CD8-positive, alpha-beta memory T cell (primary cell): ENCODE results near the gene RIOX2. TPM values are rescaled to one million over a fixed set of nuclear protein-coding genes. Genes with fewer than 3 reads are reported as not detected.

Source experiments
- CTCF ChIA-PET: fragments of 350-600 bp; sonication (Branson Sonifier 250); formaldehyde crosslinking; loops from one replicate; lab custom pipeline; 2021; ENCODE audit warnings: antibody characterized with exemption; lab: Charles Lee
- POLR2A ChIA-PET: fragments of 350-600 bp; sonication (Branson Sonifier 250); formaldehyde crosslinking; loops from one replicate; lab custom pipeline; 2021; ENCODE audit warnings: antibody characterized with exemption; lab: Charles Lee
- DNase-seq, 5 donors: peaks; one replicate each; pipeline versions ENCODE4 v3.0.0 to v3.0.0-alpha.2; 2020 to 2022; ENCODE audit warnings: mixed read lengths in 1 of 5
- H3K27ac ChIP-seq: one replicate; pipeline ENCODE4 v1.7.0; 2013; ENCODE audit warnings: low read depth, mild to moderate bottlenecking, low read length, moderate library complexity
- H3K27me3 ChIP-seq: 2 replicates; pipeline ENCODE4 v1.7.0; 2013; ENCODE audit warnings: low read length, mild to moderate bottlenecking; ENCODE audit not compliant: insufficient read depth, poor library complexity, severe bottlenecking
- H3K36me3 ChIP-seq: 2 replicates; pipeline ENCODE4 v1.7.0; 2013; ENCODE audit warnings: mild to moderate bottlenecking, low read length, moderate library complexity; ENCODE audit not compliant: insufficient read depth
- H3K4me1 ChIP-seq: 2 replicates; pipeline ENCODE4 v1.7.0; 2013; ENCODE audit warnings: mild to moderate bottlenecking, low read length, moderate library complexity; ENCODE audit not compliant: insufficient read depth
- H3K4me3 ChIP-seq: 2 replicates; pipeline ENCODE4 v1.7.0; 2013; ENCODE audit warnings: mild to moderate bottlenecking, low read length
- H3K9me3 ChIP-seq: 2 replicates; pipeline ENCODE4 v1.7.0; 2013; ENCODE audit warnings: mild to moderate bottlenecking, low read length
- H3K27ac Mint-ChIP-seq, 8 donors: one replicate each; pipeline ENCODE4 v1.8.0; 2020 to 2021; ENCODE audit warnings: mixed read lengths in 8 of 8, mild to moderate bottlenecking in 6 of 8, inconsistent platforms in 3 of 8, moderate library complexity in 3 of 8
- H3K27me3 Mint-ChIP-seq, 2 donors: one replicate each; pipeline ENCODE4 v1.8.0; 2020 to 2021; ENCODE audit warnings: mixed read lengths in 2 of 2, mild to moderate bottlenecking in 1 of 2, moderate library complexity in 1 of 2
- H3K36me3 Mint-ChIP-seq, 3 donors: one replicate each; pipeline ENCODE4 v1.8.0; 2020 to 2021; ENCODE audit warnings: mixed read lengths in 3 of 3, inconsistent platforms in 1 of 3, mild to moderate bottlenecking in 1 of 3
- H3K4me1 Mint-ChIP-seq, 3 donors: one replicate each; pipeline ENCODE4 v1.8.0; 2020 to 2021; ENCODE audit warnings: mixed read lengths in 3 of 3, inconsistent platforms in 1 of 3, mild to moderate bottlenecking in 1 of 3
- H3K4me3 Mint-ChIP-seq, 7 donors: one replicate each; pipeline ENCODE4 v1.8.0; 2020 to 2021; ENCODE audit warnings: mixed read lengths in 7 of 7, mild to moderate bottlenecking in 6 of 7, moderate library complexity in 4 of 7, inconsistent platforms in 2 of 7
- H3K9me3 Mint-ChIP-seq, 5 donors: one replicate each; pipeline ENCODE4 v1.8.0; 2020 to 2022; ENCODE audit warnings: mixed read lengths in 5 of 5, mild to moderate bottlenecking in 3 of 5, moderate library complexity in 2 of 5, inconsistent platforms in 1 of 5
- polyA plus RNA-seq: library from polyadenylated mRNA; unstranded; fragments of 300-500 nt; fragmentation: Illumina TruSeq; gene quantifications from one replicate; pipeline ENCODE4 v1.2.3, GENCODE V29; 2021
- total RNA-seq, 2 experiments: library from RNA; stranded (reverse); gene quantifications; one replicate each; pipeline ENCODE4 v1.2.3, GENCODE V29; 2021

RIOX2 gene
- total and polyA plus RNA-seq, 3 experiments from 2014 or later: 28.8 to 58.3 (median 57.6) TPM

- H3K4me3 ChIP-seq: no peak overlapping the region
- no peak overlapping the region for H3K27ac ChIP-seq
- peaks cover 14 to 19% (median 17%) of the 10 kb centered on the region in 3 donors for H3K4me1 Mint-ChIP-seq
- H3K27ac Mint-ChIP-seq: no peak overlapping the region
- ChIA-PET CTCF (no interaction called here), POLR2A (no interaction called here)
- no peaks in the 10 kb centered on the region for H3K27me3 ChIP-seq
- no peak overlapping the region for H3K4me3 Mint-ChIP-seq
- DNase-seq: no peak
- H3K36me3 ChIP-seq: no peaks in the 10 kb centered on the region
- H3K36me3 Mint-ChIP-seq: no peaks in the 10 kb centered on the region
- peaks cover 4 to 9% of the 10 kb centered on the region in 2 donors for H3K27me3 Mint-ChIP-seq
- no peaks in the 10 kb centered on the region for H3K9me3 Mint-ChIP-seq
- H3K4me1 ChIP-seq: peaks cover 18% of the 10 kb centered on the region
- H3K9me3 ChIP-seq: no peaks in the 10 kb centered on the region
Observed at GRCh38 chr3:97987306-97987705, 15.1 kb upstream of the RIOX2 start.

GRCh38 chr3:97983933-97984491 lies 11.8 kb upstream of the RIOX2 start:
- Mint-ChIP-seq H3K36me3 (no peaks in the 10 kb centered on the region), H3K27me3 (peaks cover 4 to 9% of the 10 kb centered on the region in 2 donors), H3K4me1 (no peaks in the 10 kb centered on the region), H3K9me3 (no peaks in the 10 kb centered on the region), H3K4me3 (no peak overlapping the region), H3K27ac (no peak overlapping the region)
- no peak for DNase-seq
- ChIA-PET CTCF (interaction anchor here (0.9 to 1.1 kb wide), 2 partner anchors 10 to 39 kb away, joined by 3 to 4 read pairs; no protein-coding TSS in a partner anchor), POLR2A (no interaction called here)
- Histone ChIP-seq H3K27ac (no peak overlapping the region), H3K4me3 (no peak overlapping the region), H3K36me3 (no peaks in the 10 kb centered on the region), H3K9me3 (no peaks in the 10 kb centered on the region), H3K4me1 (no peaks in the 10 kb centered on the region), H3K27me3 (no peaks in the 10 kb centered on the region)

DNA sequence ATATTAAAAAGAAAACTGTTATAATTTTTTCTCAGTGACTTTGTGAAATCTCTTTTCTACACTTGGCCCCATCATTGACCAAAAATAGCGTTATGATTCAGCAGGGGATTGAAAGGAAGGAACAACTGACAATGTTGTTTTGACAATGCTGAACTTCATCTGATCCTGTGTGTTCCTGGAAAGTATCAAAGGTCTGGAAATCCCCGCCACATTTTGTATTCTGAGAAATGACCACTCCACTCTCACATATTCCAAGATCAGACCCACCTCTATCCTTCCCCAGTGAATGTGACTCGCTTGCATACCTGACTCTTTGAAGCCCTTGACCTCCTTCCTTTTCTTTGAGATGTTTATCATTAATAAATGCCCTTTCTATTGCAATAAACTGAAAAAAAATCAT lies 9.7 kb upstream of the RIOX2 start:
- ChIA-PET POLR2A (no interaction called here), CTCF (no interaction called here)
- no peaks in the 10 kb centered on the region for H3K4me1 ChIP-seq
- H3K4me3 Mint-ChIP-seq: no peak overlapping the region
- H3K4me1 Mint-ChIP-seq: no peaks in the 10 kb centered on the region
- H3K36me3 ChIP-seq: no peaks in the 10 kb centered on the region
- H3K27me3 Mint-ChIP-seq: peaks cover 5 to 9% of the 10 kb centered on the region in 2 donors
- DNase-seq: no peak
- H3K27ac Mint-ChIP-seq: no peak overlapping the region
- H3K9me3 Mint-ChIP-seq: no peaks in the 10 kb centered on the region
- no peak overlapping the region for H3K27ac ChIP-seq
- H3K4me3 ChIP-seq: no peak overlapping the region
- H3K36me3 Mint-ChIP-seq: no peaks in the 10 kb centered on the region
- H3K9me3 ChIP-seq: no peaks in the 10 kb centered on the region
- H3K27me3 ChIP-seq: no peaks in the 10 kb centered on the region

- no peaks in the 10 kb centered on the region for H3K36me3 Mint-ChIP-seq
- no peaks in the 10 kb centered on the region for H3K9me3 Mint-ChIP-seq
- H3K27ac ChIP-seq: no peak overlapping the region
- H3K27ac Mint-ChIP-seq: no peak overlapping the region
- ChIA-PET CTCF (no interaction called here), POLR2A (no interaction called here)
- no peak overlapping the region for H3K4me3 ChIP-seq
- H3K4me1 ChIP-seq: no peaks in the 10 kb centered on the region
- H3K27me3 ChIP-seq: no peaks in the 10 kb centered on the region
- H3K4me3 Mint-ChIP-seq: no peak overlapping the region
- no peaks in the 10 kb centered on the region for H3K36me3 ChIP-seq
- peaks cover 0 to 3% of the 10 kb centered on the region in 2 donors for H3K27me3 Mint-ChIP-seq
- H3K9me3 ChIP-seq: no peaks in the 10 kb centered on the region
- no peak for DNase-seq
- H3K4me1 Mint-ChIP-seq: peaks cover 0 to 5% (median 1%) of the 10 kb centered on the region in 3 donors
Observed at GRCh38 chr3:97979610-97980009, 7.4 kb upstream of the RIOX2 start.

DNA sequence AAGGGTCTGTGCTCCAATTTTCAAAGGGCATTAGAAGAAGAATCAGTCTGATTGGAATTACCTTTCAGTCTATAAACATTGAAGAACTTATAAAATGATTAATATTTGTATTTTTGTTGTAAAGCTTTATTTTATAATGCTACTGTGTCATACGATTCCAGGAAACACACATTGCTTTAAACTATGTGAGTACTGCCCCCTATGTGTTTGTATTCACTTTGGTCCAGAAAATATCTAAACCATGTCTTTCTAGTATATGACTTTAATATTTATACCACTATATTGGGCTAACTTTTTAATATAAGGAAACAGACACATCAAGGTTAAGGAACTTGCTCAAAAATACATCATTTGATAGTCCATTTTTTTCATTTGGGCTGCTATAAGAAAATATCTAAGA lies 3.2 kb upstream of the RIOX2 start:
- peaks cover 0 to 2% (median 0%) of the 10 kb centered on the region in 3 donors for H3K36me3 Mint-ChIP-seq
- ChIA-PET CTCF (interaction anchor here (0.7 kb wide), 1 partner anchor 17 kb away, joined by 3 read pairs; no protein-coding TSS in a partner anchor), POLR2A (no interaction called here)
- Histone ChIP-seq H3K27ac (no peak overlapping the region), H3K27me3 (no peaks in the 10 kb centered on the region), H3K9me3 (no peaks in the 10 kb centered on the region), H3K4me1 (peaks cover 19% of the 10 kb centered on the region), H3K36me3 (no peaks in the 10 kb centered on the region), H3K4me3 (no peak overlapping the region)
- H3K27ac Mint-ChIP-seq: no peak overlapping the region
- peaks cover 19 to 28% (median 22%) of the 10 kb centered on the region in 3 donors for H3K4me1 Mint-ChIP-seq
- peaks cover 0 to 2% of the 10 kb centered on the region in 2 donors for H3K27me3 Mint-ChIP-seq
- peak overlapping the region in 1 of 7 donors; percentile 73 for H3K4me3 Mint-ChIP-seq
- no peaks in the 10 kb centered on the region for H3K9me3 Mint-ChIP-seq
- DNase-seq: no peak

DNA sequence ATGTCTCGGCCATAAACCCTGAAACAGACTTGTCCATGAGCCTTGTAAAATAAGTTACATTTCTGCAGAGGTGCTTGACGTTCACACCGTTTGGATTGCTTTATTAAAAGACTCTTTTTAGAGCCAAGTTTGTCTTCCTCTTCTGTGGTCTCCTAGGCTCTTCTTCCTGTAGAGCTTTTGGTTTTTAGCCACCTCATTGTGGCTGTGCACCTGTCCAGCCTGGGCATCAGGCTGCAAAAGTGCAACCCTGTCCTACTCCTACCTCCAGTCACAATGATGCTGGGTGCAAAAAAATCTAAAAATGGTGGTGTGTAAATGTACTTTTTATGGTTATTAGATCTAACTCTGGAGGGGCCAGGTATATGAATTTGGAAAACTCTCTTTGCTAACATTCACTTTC lies 2.8 kb upstream of the RIOX2 start:
- H3K27ac Mint-ChIP-seq: no peak overlapping the region
- peaks cover 24 to 33% (median 27%) of the 10 kb centered on the region in 3 donors for H3K4me1 Mint-ChIP-seq
- H3K4me3 Mint-ChIP-seq: peak overlapping the region in 1 of 7 donors; percentile 73
- Histone ChIP-seq H3K27me3 (no peaks in the 10 kb centered on the region), H3K27ac (no peak overlapping the region), H3K36me3 (no peaks in the 10 kb centered on the region), H3K4me1 (peaks cover 20% of the 10 kb centered on the region), H3K9me3 (no peaks in the 10 kb centered on the region), H3K4me3 (no peak overlapping the region)
- H3K9me3 Mint-ChIP-seq: no peaks in the 10 kb centered on the region
- DNase-seq: no peak
- ChIA-PET POLR2A (no interaction called here), CTCF (interaction anchor here (0.7 kb wide), 1 partner anchor 18 kb away, joined by 3 read pairs; no protein-coding TSS in a partner anchor)
- H3K36me3 Mint-ChIP-seq: peaks cover 0 to 2% (median 0%) of the 10 kb centered on the region in 3 donors
- H3K27me3 Mint-ChIP-seq: peaks cover 0 to 2% of the 10 kb centered on the region in 2 donors

DNA sequence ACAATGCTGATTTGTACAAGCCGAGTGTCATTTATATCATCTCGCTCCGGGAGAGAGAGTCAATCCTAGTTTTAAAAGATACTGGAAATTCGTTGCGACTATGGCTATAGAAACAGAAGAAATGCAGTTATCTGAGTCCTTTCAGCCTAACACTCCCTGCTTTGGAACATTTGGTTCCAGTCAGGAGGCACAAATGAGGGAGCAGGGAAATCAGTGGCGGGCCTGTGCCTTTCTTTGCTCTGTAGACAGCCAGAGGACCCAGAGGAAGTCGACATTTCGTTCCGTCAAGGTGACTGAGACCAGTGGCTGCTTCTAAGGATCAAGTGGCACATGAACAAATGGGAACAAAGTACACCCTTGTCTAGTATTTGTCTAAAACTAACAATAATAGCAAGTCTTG lies 745 bp upstream of the RIOX2 start:
- Mint-ChIP-seq H3K9me3 (no peaks in the 10 kb centered on the region), H3K4me3 (peak overlapping the region; percentile 56 to 88 (median 73)), H3K36me3 (peaks cover 0 to 2% (median 0%) of the 10 kb centered on the region in 3 donors), H3K4me1 (peaks cover 43 to 53% (median 44%) of the 10 kb centered on the region in 3 donors), H3K27ac (peak overlapping the region in 7 of 8 donors; percentile 34 to 82 (median 51)), H3K27me3 (peaks cover 0 to 2% of the 10 kb centered on the region in 2 donors)
- Histone ChIP-seq H3K4me3 (no peak overlapping the region), H3K9me3 (no peaks in the 10 kb centered on the region), H3K4me1 (peaks cover 20% of the 10 kb centered on the region), H3K36me3 (no peaks in the 10 kb centered on the region), H3K27me3 (no peaks in the 10 kb centered on the region), H3K27ac (no peak overlapping the region)
- ChIA-PET POLR2A (no interaction called here), CTCF (no interaction called here)
- no peak for DNase-seq

- peak overlapping the region; percentile 83 to 97 (median 94) for H3K4me3 Mint-ChIP-seq
- ChIA-PET POLR2A (interaction anchor here (1.4 kb wide), 1 partner anchor 149 kb away, joined by 4 read pairs; the partner anchor contains the start of gene CRYBG3), CTCF (interaction anchor here (0.5 to 1.3 kb wide), 7 partner anchors 12 to 931 kb away, joined by 3 to 7 read pairs (median 3); partner anchors contain the start of gene DCBLD2)
- H3K36me3 Mint-ChIP-seq: peaks cover 0 to 20% (median 5%) of the 10 kb centered on the region in 3 donors
- H3K4me3 ChIP-seq: peak overlapping the region; percentile 27
- H3K27me3 Mint-ChIP-seq: no peaks in the 10 kb centered on the region
- H3K4me1 ChIP-seq: peaks cover 20% of the 10 kb centered on the region
- H3K27ac Mint-ChIP-seq: peak overlapping the region in 7 of 8 donors; percentile 41 to 97 (median 91)
- no peaks in the 10 kb centered on the region for H3K9me3 Mint-ChIP-seq
- H3K4me1 Mint-ChIP-seq: peaks cover 49 to 72% (median 59%) of the 10 kb centered on the region in 3 donors
- H3K27ac ChIP-seq: no peak overlapping the region
- no peaks in the 10 kb centered on the region for H3K9me3 ChIP-seq
- no peaks in the 10 kb centered on the region for H3K27me3 ChIP-seq
- no peaks in the 10 kb centered on the region for H3K36me3 ChIP-seq
- DNase-seq: no peak
Observed at GRCh38 chr3:97970956-97971620, 1.1 kb downstream of the RIOX2 start.
